CD4-positive, alpha-beta T cell treated with Interleukin-17A for 1 hour (primary cell): ENCODE measurements around the gene CRX.
"Not testable (repeated sequence)": the region's sequence is repeated elsewhere in the genome, so short reads cannot be mapped to it uniquely, and the experiment has no call there.

ENCODE experiments used
- DNase-seq: peaks from one replicate; pipeline ENCODE4 v3.0.0-alpha.2; 2020

The CRX gene

DNA sequence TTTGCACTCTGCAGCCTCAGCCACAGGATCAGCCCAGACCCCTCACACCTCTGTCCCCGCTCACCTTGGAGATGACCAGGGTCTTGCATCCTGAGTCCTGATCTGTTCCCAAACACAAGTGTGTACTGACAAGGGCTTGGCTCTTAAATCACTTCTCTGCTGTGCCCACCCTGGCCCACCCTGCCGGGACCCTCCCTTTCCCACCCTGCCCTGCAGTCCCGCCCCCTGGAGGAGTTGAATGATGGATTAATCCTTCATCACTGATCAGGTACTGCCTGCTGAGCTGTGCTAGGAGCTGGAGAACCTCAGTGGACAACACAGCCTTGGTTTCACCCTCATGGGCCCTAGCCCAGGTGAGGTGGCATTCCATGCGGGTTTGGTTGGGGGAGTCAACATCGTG is 17.3 kb upstream of the CRX start, which contains the start of gene TPRX1:
TSS of gene TPRX1 (minus strand) at position 101 of the 400 bp plus-strand sequence. CDS start at position 89, 12 bp downstream.
- DNase-seq: not testable (repeated sequence)

GRCh38 chr19:47805313-47805712 is 16.4 kb upstream of the CRX start:
- no peak for DNase-seq

DNA sequence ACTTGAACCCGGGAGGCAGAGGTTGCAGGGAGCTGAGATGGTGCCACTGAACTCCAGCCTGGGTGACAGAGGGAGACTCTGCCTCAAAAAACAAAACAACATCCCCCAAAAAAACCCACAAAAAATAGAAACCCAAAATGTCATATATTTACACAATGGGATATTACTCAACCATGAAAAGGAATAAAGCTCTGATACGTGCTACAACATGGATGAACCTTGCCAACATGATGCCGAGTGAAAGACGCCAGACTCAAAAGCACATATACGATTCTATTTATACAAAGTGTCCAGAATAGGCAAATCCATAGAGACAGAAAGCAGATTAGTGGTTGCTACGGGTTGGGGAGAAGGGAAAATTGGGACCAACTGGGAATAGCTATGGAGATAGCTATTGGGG is 15.3 kb upstream of the CRX start:
- DNase-seq: no peak

DNA sequence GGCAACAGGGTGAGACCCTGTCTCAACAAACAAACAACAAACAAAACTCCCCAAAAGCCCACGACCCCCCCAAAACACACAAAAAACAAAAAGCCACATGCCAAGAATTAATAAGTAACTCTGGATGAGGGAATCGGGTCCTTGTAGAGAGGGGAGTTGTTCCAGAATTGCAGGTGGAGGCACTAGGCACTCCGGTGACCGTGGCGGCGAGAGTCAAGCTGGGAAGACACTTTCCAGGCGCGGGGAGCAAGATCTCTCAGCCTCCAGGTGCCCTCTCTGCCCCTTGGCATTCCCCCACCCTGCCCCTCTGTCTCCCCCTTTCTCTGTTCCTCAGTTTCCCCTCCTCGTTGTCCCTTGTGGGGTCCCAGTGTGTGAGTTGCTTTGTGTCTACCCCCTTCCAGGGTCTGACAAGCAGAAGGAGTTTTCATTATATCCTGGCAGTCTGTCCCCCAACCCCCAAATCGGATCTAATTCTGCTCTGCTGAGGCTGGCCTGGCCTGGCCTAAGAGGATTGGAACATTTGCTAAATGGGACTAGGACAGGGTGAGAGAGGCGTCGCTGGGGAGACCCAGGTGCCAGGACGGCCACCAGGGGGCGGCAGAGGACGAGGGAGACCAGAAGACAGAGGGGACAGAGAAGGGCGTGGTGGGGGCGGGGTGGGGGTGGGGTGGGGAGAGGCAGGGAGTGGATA is 8.3 kb upstream of the CRX start:
- DNase-seq: peak; percentile 65

GRCh38 chr19:47813995-47814328 is 7.8 kb upstream of the CRX start:
- no peak for DNase-seq

GRCh38 chr19:47816270-47816669 is 5.5 kb upstream of the CRX start:
- DNase-seq: not testable (repeated sequence)

DNA sequence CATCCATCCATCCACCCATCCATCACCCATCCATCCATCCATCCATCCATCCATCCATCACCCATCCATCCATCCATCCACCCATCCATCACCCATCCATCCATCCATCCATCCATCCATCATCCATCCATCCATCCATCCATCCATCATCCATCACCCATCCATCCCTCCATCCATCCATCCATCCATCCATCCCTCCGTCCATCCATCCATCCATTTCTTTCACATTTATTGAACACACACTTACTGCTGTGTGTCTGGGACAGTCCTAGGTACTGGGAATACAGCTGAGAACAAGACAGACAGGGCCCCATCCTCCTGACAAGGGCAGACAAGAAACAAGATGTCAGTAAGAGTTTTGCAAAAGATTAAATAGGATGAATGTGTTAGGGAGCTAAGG is 3.5 kb upstream of the CRX start:
- DNase-seq: not testable (repeated sequence)

- no peak for DNase-seq
These were observed 1.9 kb upstream of the CRX start for GRCh38 chr19:47819858-47820257.

DNA sequence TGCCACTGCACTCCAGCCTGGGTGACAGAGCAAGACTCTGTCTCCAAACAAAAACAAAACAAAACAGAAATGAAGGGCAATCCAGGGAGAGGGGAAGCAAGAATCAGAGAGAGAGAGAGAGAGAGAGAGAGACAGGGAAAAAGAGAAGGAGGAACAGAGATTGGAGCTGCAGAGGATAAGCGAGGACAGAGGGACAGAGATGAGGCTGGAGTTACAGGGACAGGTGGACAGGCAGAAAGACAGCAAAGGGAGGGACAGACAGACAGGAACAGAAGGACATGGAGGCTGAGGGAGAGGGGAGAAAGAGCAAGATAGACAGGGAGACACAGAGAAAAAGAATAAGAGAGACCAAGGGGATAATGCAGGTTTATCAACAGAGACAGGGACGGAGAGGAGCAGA is 1.3 kb upstream of the CRX start:
- DNase-seq: no peak

GRCh38 chr19:47824396-47824795 is 2.7 kb downstream of the CRX start:
- no peak for DNase-seq

- DNase-seq: no peak
These were observed 5.1 kb downstream of the CRX start for GRCh38 chr19:47826800-47827199.

DNA sequence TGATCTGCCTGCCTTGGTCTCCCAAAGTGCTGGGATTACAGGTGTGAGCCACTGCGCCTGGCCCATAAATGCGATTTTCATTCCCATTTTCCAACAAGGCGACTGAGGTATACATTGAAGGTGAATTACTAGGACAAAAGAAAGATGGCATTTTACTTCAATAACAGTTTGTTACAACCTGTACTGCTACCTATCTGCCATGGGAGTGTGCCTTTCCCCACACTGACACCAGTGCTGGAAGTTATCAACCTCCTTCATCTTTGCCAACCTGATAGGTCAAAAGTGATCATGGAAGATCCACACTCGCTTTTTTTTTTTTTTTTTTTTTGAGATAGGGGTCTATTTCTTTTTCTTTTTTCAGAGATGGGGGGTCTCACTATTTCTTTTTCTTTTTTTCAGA is 11.0 kb downstream of the CRX start:
- no peak for DNase-seq

DNA sequence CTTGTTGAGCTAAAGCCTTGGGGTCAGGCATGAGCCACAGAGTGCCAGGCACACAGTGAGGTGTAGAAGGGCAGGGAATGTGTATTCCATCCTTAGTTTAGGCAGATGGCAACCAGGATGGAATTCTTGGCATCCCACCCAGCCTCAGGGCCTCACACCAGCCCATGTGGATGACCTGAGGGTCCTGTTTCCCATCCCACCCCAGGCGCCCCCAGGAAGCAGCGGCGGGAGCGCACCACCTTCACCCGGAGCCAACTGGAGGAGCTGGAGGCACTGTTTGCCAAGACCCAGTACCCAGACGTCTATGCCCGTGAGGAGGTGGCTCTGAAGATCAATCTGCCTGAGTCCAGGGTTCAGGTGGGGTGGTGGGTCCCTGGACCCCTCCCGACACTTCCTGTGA is 14.3 kb downstream of the CRX start:
- no peak for DNase-seq

- no peak for DNase-seq
These were observed 17.7 kb downstream of the CRX start for GRCh38 chr19:47839411-47839810.

GRCh38 chr19:47839913-47840312 is 18.2 kb downstream of the CRX start:
- no peak for DNase-seq

GRCh38 chr19:47842941-47843340 is 21.2 kb downstream of the CRX start:
- no peak for DNase-seq

GRCh38 chr19:47848425-47848822 is 26.7 kb downstream of the CRX start:
- DNase-seq: no peak

DNA sequence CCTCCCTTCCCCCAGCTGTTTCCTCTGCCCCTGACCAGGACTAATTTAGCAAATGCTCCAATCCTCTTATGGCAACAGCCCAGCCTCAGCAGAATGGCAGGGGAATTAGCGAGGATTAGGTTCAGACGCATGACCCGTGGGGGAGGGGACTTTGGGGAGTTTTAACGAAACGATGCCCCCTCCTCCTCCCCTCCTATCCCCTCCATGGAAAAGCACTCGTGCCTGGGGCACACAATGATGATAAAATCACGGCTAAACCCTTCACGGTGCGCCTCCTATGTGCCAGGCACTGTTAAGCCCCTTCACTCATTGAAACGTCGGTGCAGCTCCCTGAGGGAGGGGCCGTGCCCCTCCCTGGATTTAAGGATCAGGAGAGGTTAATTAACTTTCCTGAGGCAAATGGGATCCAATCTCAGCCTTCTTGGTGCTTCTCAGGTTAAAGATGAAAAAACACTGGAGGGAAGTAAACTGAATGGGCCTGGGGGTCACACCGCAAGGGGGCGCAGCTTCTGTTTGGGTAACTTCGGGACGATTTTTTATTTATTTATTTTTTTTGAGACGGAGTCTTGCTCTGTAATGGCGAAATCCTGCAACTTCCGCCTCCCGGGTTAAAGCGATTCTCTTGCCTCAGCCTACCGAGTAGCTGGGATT is 27.2 kb downstream of the CRX start:
- DNase-seq: no peak

DNA sequence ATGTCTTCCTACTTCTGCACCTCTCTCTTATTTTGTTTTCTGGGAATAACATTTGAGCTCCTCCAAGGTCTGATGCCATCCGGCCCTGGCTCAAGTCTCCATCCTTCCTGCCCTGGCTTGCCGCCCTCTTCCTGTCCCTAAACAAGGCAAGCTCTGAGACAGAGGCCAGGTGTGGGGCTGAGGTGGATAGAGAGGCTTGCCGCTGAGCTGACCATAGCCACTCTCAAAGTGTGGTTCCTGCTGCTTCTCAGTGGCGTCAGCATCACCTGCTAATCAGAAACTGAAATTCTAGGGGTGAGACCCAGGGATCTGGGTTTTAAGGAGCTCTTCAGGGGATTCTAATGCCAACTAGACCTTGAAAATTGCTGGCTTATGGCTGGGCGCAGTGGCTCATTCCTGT is 31.3 kb downstream of the CRX start:
- no peak for DNase-seq

DNA sequence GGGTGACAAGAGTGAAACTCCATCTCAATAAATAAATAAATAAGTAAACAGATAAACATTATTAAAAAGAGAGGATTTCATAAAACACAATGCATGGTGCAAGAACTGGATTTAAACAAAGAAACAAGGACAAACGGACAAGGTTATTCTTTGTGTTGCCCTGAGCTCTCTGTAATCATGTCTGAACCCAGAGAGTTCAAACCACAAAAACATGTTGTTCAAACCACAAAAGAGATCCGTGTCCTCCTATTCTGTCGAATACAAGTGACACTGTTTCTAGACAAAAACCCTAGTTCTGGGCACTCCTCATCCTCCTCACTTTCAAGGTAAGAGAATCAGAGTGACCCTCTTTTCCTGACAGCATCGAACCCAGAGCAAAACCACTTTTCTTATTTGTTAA is 32.7 kb downstream of the CRX start:
- DNase-seq: no peak

DNA sequence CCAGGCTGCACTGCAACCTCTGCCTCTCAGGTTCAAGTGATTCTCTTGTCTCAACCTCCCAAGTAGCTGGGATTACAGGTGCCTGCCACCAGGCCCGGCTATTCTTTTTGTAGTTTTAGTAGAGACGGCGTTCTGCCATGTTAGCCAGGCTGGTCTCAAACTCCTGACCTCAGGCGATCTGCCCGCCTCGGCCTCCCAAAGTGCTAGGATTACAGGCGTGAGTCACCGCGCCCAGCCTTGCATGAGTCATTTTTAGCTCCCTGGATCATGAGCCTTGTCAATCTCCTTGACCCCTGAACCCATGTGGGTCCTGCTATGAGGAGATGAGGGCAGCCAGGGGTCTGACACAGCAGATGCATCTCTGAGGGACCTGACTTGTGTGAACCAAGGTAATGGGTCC is 36.5 kb downstream of the CRX start:
- not testable (repeated sequence) for DNase-seq

- DNase-seq: not testable (repeated sequence)
These were observed 37.0 kb downstream of the CRX start, which contains the start of gene TPRX2 for GRCh38 chr19:47858646-47859285. TPRX2 (plus strand) TSS chr19:47859235; CDS start chr19:47859247, 12 bp downstream.

DNA sequence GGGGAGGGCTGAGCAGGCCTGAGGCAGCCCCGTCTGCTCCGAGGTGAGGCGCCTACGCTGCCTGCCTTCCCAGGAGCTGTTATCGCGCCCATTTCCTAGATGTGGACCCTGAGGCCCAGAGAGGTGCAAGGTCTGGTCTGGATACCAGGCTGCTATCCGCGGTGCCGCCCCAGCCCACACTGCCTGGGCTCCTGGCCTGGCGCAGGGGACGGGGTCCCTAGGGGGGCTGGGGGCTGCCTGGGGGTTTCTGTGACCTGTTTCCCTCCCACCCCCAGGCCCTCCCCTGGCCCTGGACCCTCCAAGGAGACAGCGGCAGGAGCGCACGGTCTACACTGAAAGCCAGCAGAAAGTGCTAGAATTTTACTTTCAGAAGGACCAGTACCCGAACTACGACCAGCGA is 38.1 kb downstream of the CRX start:
- DNase-seq: not testable (repeated sequence)

- no peak for DNase-seq
These were observed 39.0 kb downstream of the CRX start for GRCh38 chr19:47860602-47861297.
